ENCODE results near the gene OR6J1. TPM values are rescaled to one million over a fixed set of nuclear protein-coding genes. Genes with fewer than 3 reads are reported as not detected.

Gene OR6J1
- total and polyA plus RNA-seq, 2 donors (not counting 3 experiments of a cell fraction or from before 2014, with no cell fraction given): not detected

DNA sequence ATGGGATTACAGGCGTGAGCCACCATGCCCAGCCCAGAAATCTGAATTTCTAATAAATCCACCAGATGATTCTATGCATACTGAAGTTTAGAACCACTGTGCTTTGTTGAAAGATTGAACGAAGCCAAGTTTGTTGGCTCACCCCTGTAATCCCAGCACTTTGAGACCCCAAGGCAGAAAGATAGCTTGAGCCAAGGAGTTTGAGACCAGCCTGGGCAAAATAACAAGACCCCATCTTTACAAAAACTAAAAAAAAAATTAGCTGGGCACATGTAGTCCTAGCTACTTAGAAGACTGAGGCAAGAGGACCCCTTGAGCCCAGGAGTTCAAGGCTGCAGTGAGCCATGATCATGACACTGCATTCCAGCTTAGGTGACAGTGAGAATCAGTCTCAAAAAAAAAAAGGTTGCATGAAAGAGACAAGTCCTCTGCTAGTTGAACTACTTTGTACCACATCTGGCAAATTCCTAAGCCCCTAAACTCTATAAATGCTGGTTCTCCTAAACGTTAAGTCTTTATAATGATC, 47.7 kb downstream of the OR6J1 start:
- TF ChIP-seq POLR2AphosphoS5 (IDR thresholded peaks at IDR 0.05; ENCODE audit: insufficient read depth, low read depth, low read length) (no peak), MYC (IDR thresholded peaks at IDR 0.05; ENCODE audit: low read depth, low read length) (no peak), FOS (IDR thresholded peaks at IDR 0.05; ENCODE audit: borderline replicate concordance, insufficient read depth, low read length) (no peak), POLR2A (IDR thresholded peaks at IDR 0.05; ENCODE audit: low read depth, low read length) (no peak), JUN (IDR thresholded peaks at IDR 0.05; ENCODE audit: borderline replicate concordance, insufficient read depth, insufficient read length, low read depth) (no peak), GATA2 (IDR thresholded peaks at IDR 0.05; ENCODE audit: insufficient read depth, insufficient read length, low read depth, low read length) (no peak), EZH2 (IDR thresholded peaks at IDR 0.05; ENCODE audit: borderline replicate concordance, low read depth, low read length, severe bottlenecking) (no peak)
- TF ChIP-seq, protein P1, sequence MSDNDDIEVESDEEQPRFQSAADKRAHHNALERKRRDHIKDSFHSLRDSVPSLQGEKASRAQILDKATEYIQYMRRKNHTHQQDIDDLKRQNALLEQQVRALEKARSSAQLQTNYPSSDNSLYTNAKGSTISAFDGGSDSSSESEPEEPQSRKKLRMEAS (IDR thresholded peaks at IDR 0.05; ENCODE audit: insufficient read depth, insufficient read length): no peak
- TF ChIP-seq, protein P2, sequence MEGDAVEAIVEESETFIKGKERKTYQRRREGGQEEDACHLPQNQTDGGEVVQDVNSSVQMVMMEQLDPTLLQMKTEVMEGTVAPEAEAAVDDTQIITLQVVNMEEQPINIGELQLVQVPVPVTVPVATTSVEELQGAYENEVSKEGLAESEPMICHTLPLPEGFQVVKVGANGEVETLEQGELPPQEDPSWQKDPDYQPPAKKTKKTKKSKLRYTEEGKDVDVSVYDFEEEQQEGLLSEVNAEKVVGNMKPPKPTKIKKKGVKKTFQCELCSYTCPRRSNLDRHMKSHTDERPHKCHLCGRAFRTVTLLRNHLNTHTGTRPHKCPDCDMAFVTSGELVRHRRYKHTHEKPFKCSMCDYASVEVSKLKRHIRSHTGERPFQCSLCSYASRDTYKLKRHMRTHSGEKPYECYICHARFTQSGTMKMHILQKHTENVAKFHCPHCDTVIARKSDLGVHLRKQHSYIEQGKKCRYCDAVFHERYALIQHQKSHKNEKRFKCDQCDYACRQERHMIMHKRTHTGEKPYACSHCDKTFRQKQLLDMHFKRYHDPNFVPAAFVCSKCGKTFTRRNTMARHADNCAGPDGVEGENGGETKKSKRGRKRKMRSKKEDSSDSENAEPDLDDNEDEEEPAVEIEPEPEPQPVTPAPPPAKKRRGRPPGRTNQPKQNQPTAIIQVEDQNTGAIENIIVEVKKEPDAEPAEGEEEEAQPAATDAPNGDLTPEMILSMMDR (IDR thresholded peaks at IDR 0.05; ENCODE audit: extremely low read depth in 1 of 2, insufficient read depth in 1 of 2, low read depth in 1 of 2, low read length in 2 of 2): no peak
- Histone ChIP-seq H4K20me1 (replicated peaks; ENCODE audit: control insufficient read depth, extremely low read depth, insufficient read depth, low read length) (no peaks in the 10 kb centered on the region), H3K4me1 (ENCODE audit: control insufficient read depth, extremely low read depth, insufficient read depth, low read length) (peaks cover 11% of the 10 kb centered on the region), H3K9ac (replicated peaks; ENCODE audit: extremely low read depth, insufficient read depth, low read length) (no peak overlapping the region), H3K4me2 (ENCODE audit: insufficient read depth, low read length) (no peak overlapping the region), H3K36me3 (ENCODE audit: control insufficient read depth in 2 of 2, extremely low read depth in 1 of 2, insufficient read depth in 2 of 2, low read length in 2 of 2) (no peaks in the 10 kb centered on the region), H3K9me3 (replicated peaks; ENCODE audit: control insufficient read depth, insufficient read depth, low read length) (no peaks in the 10 kb centered on the region), H3K4me3 (replicated peaks in 1 of 3; ENCODE audit: insufficient read depth in 1 of 3, low read depth in 1 of 3, low read length in 3 of 3) (no peak overlapping the region), H3K9me1 (replicated peaks; ENCODE audit: control insufficient read depth, extremely low read depth, insufficient read depth, low read length) (no peaks in the 10 kb centered on the region), H3K79me2 (ENCODE audit: control insufficient read depth, insufficient read depth, low read length) (peaks cover 1% of the 10 kb centered on the region), H3K27me3 (ENCODE audit: control insufficient read depth in 2 of 2, insufficient read depth in 2 of 2, low read length in 2 of 2) (peaks cover 3 to 9% of the 10 kb centered on the region in 2 experiments), H3K27ac (ENCODE audit: insufficient read depth, low read depth, low read length) (no peak overlapping the region), H2AFZ (ENCODE audit: low read depth, low read length) (no peak overlapping the region)
- ChIA-PET CTCF (interaction anchor here (0.7 to 4.2 kb wide), 4 partner anchors 8 to 57 kb away, joined by 4 to 42 read pairs (median 4); partner anchors contain the start of gene DAD1), POLR2A (no interaction called here)
- intact Hi-C loops (cut with micrococcal nuclease) (no loop called here), dilution Hi-C loops (cut with MboI; ENCODE audit: extremely low pct_ligation_motif_present, low sequenced_read_pairs) (no loop called here)
- no peak for DNase-seq (ENCODE audit: low read depth, low spot score)
- no TSS peak for BruUV-seq (replicated peaks)
- FAIRE-seq: no peak
